ENCODE measurements around the gene IGSF3.

IGSF3 gene

DNA sequence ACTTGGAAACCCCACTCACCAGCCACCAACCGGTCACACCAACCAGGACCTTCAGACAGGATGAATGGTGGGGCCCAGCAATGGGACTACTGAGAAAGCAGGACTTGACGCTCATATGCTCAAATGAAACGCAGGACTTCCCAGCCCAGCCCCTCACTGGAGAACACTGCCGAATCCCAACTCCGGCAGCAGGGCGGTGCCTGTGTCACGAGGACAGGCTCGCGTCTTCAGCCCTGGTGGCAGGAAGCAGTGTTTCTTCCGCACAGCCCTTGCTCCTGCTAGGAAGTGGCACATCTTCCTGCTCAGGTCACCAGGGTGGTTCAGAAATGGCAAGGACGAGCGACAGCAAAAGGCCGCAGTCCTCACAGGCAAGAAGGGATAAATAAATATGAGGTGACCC lies 135.6 kb downstream of the IGSF3 start:
- CTCF ChIA-PET, result no interaction called here
- TF ChIP-seq, protein P1, sequence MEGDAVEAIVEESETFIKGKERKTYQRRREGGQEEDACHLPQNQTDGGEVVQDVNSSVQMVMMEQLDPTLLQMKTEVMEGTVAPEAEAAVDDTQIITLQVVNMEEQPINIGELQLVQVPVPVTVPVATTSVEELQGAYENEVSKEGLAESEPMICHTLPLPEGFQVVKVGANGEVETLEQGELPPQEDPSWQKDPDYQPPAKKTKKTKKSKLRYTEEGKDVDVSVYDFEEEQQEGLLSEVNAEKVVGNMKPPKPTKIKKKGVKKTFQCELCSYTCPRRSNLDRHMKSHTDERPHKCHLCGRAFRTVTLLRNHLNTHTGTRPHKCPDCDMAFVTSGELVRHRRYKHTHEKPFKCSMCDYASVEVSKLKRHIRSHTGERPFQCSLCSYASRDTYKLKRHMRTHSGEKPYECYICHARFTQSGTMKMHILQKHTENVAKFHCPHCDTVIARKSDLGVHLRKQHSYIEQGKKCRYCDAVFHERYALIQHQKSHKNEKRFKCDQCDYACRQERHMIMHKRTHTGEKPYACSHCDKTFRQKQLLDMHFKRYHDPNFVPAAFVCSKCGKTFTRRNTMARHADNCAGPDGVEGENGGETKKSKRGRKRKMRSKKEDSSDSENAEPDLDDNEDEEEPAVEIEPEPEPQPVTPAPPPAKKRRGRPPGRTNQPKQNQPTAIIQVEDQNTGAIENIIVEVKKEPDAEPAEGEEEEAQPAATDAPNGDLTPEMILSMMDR (conservative IDR thresholded peaks at IDR 0.05; ENCODE audit: low read depth), result no peak
- POLR2A ChIA-PET (ENCODE audit: low non-redundant PET), result no interaction called here
- H3K27ac ChIP-seq, result no peak overlapping the region
- no peak for DNase-seq (ENCODE audit: low spot score)

DNA sequence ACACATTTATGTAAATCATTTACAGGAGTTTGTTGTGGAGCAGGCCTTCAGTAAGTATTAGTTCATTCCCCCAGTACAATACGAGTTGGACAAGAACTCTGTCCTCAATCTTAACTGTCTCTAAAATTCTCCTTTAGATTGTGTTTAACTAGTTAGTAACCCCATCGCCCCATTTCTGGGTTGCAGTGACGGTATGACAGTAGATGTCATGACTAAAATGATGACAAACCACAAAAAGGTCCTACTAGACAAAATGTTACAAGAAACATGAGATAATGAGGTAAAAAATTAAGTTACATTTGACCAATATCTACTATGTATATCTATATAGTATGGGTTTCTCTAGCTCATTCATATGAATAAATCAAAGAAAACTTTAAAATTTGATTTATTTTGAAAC lies 137.9 kb downstream of the IGSF3 start:
- no peak overlapping the region for H3K27ac ChIP-seq
- no peak for DNase-seq (ENCODE audit: low spot score)
- POLR2A ChIA-PET (ENCODE audit: low non-redundant PET), result no interaction called here
- CTCF ChIA-PET, result interaction anchor here (0.5 kb wide), 1 partner anchor 41 kb away, joined by 4 read pairs; the partner anchor contains the start of gene CD58
- TF ChIP-seq, protein P1 (conservative IDR thresholded peaks at IDR 0.05; ENCODE audit: low read depth), result no peak

DNA sequence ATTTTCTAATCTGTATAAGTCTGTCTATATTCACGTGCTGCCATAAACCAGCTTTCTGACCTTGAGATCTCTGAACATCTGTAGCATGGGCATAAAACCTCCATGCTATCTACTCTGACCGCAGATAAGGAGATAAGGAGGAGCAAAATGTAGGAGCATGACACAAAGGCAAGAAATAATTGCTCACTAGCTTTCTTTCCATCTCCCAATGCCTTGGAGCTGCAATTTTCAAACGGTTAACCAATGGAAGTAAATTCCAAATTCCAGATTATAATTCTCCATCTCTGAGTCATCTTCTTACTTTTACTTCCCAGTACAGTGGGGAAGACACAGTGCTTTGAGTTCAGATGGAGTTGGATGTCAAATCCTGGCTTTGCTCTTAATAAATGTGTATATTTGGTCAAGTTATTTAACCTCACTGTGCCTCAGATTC lies 138.3 kb downstream of the IGSF3 start:
- DNase-seq (ENCODE audit: low spot score), result no peak
- TF ChIP-seq, protein P1 (conservative IDR thresholded peaks at IDR 0.05; ENCODE audit: low read depth), result no peak
- no peak overlapping the region for H3K27ac ChIP-seq
- ChIA-PET CTCF (no interaction called here), POLR2A (ENCODE audit: low non-redundant PET) (no interaction called here)

DNA sequence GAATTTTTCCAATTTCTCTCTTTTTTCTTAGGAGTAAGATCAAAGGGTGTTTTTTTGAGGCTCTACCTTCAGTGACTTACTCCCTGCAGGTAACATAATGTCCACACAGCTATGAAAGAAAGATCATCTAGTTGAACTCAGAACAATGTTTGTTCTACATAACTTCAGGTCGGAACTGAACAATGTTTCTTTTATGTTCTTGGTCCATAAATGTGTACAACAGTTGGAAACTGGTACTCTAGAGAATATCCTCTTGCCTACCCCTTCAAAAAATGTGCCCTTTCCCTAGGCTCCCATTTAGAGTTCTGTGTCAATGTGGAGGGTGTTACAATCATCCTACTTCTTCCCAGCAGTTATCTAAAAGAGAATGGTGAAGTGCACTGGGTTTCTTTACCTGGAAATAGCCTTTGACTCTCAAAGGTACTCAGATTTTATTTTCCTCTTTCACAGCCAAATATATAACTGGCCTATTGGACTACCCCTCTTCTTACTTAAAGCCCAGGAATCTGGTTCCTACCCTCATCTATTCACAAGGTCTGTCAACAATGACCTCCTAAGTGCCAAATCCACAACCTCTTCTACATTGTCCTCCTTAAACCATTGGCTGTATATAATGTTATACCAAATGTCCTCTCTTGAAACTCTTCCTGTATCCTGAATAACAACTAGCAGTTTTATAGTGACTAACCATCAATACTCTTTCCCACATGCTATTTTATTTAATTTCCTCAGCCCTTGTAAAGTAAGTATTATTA lies 139.0 kb downstream of the IGSF3 start:
- ChIA-PET POLR2A (ENCODE audit: low non-redundant PET) (no interaction called here), CTCF (no interaction called here)
- TF ChIP-seq, protein P1 (conservative IDR thresholded peaks at IDR 0.05; ENCODE audit: low read depth), result no peak
- no peak for DNase-seq (ENCODE audit: low spot score)
- H3K27ac ChIP-seq, result no peak overlapping the region

DNA sequence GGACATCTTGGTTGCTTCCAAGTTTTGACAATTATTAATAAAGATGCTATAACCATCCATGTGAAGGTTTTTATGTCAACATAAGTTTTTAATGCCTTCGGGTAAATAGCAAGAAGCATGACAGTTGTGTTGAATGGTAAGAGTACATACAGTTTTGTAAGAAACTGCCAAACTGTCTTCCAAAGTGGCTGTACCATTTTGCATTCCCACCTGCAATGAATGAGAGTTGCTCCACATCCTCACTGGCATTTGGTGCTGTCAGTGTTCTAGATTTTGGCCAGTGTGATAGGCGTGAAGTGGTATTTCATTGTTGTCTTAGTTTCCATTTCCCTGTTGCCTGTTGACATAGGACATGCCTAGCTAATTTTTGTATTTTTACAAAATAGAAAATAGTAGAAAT lies 142.1 kb downstream of the IGSF3 start:
- TF ChIP-seq, protein P1 (conservative IDR thresholded peaks at IDR 0.05; ENCODE audit: low read depth), result no peak
- H3K27ac ChIP-seq, result no peak overlapping the region
- ChIA-PET CTCF (no interaction called here), POLR2A (ENCODE audit: low non-redundant PET) (no interaction called here)
- DNase-seq (ENCODE audit: low spot score), result no peak

Data from RWPE1 (cell line).